HG02763 (cell line): ENCODE results near the gene EIF3D.

Experiments
- ATAC-seq: cut with Tn5 transposase; IDR thresholded peaks from one replicate; pipeline ENCODE4 v1.9.1; 2021; ENCODE audit warnings: mild to moderate bottlenecking, moderate library complexity; ENCODE audit not compliant: unreplicated experiment

EIF3D gene

DNA sequence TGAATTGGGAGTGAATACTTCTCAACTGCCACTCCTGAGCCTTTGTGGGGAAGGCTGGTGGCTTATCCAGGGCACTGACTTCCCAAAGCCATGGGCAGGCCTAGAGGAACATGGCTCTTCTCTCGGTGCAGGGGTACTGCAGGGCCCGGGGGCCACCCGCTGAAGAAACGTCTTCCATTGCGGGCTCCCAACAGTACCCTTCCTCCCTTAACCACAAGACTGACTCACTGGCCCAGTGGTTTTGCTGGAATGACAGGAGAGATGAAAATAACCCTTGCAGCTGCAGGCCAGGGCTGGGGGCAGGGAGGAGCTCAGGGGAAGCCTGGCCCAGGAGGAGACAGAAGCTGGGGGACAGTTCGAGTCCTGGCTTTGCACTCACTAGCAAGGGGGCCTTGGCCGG, 61.0 kb downstream of the EIF3D start:
- no peak for ATAC-seq

DNA sequence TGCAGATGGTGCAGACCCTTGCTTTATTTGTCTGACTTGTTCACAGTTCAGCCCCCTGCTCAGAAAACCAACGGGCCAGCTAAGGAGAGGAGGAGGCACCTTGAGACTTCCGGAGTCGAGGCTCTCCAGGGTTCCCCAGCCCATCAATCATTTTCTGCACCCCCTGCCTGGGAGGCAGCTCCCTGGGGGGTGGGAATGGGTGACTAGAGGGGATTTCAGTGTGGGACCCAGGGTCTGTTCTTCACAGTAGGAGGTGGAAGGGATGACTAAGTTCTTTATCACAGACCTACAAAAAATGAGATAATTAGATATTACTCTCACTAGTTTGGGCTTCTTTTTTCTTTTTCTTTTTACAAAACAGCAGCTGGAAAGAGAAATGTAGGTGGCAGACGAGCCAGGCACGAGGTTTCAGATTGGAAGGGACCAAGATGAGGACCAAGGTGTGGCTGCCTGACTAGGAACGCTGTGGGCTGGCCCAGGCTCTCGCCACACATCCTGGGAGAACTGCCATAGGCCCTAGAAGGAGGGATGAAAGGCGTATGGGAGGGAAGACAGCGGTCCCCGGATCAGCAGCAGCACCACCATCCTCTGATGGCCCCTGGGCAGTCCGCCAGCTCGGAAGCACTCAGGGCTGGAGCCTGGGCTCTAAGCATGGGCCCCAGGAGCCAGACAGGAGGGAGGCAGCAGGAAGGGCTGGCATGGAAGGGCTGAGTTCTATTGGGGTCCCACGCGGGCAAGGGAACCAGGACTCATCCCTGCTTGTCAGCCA, 61.7 kb downstream of the EIF3D start:
- ATAC-seq, result no peak

DNA sequence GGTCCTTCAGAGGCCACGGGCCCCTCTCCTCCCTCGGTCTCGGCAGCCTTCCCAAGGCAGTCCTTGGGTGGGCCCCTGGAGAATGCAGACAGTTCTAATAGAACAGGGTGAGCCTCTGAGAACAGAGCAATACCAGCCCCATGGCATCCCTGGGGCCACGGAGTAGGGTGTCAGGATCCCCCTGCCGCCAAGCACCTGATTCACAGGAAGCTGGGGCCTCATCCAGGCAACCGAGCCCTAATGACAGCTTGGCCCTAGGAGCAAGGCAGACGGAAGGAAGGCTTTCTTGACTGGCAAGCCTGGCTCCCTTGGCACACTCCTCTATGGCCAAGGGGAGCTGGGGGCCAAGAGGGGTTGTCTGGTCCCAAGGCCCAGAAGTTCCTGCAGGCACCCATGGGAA, 62.7 kb downstream of the EIF3D start:
- ATAC-seq, result no peak

DNA sequence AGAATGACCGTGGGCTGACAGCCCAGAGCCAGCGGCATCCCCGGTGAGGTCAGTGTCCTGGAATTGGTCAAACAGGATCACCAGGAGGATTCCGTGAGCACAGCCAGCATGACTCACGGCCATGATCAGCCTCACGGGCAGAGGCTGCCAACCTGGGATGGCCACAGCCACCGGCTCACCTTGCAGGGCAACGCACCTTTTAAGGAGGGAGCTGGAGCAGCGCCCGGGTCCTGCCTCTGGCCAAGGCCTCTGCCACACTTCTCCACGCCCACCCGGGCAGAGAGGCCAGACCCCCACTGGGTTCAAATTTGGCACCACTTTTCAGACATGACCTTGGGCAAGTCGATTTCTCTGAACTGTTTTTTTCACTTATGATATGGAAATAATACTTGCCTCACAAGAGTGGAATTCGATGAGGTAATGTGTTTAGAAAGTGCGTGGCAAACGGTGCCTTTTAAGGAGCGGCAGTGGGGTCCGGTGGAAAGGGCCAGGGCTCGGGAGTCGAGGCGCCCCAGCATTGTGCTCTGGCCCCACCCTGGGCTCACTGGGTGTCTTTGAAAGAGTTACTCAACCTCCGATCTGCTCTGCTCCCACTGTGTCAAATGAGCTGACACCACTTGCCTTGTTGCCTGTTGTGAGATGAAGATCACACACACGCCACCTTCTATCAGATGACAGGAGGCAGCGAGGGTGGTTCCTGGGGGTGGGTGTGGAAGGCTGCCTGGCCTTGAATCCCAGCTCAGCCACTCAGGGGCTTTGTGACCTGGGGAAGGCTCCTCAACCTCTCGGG, 63.5 kb downstream of the EIF3D start:
- ATAC-seq, result no peak

DNA sequence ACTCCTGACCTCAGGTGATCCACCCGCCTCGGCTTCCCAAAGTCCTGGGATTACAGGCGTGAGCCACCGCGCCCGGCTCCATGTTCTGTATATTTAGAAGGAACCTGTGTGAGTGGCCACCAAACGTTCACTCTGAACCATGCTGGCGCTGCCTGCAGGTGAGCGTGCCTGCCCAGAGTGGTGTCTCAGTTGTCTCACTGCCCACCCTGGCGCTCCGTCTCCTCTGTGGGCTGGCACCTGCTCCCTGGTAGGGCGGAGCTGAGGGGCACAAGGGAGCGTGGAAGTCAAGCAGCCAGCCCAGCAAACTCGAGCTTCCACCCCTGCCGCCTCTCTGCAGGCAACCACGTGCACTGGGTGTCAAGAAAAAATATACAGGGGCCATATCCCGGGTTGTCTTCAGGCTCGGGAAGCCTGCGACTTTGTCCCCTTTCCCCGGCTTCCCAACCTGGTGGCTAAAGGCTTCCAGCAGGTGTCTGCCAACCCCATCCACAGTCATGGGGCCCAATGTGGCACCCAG, 64.2 kb downstream of the EIF3D start:
- ATAC-seq, result no peak

DNA sequence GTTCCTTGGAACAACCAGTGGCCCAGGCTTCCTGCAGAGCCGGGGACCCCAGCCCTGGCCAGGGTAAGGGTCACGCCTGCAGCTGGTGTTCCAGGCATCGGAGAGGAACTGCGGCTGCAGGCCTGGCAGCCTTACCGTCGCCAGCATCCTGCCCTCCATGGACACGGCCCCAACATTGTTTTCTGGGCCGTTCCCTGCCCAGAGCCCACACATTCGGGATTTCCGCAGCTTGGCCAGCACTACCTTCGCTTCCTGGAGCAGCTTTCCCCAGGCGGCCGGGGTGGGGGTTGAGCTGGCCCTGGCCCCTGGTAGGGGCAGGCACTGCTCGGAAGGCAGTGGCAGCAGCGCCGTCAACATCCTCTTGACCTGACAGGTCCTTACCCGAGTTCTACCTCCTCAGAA, 65.2 kb downstream of the EIF3D start:
- no peak for ATAC-seq

DNA sequence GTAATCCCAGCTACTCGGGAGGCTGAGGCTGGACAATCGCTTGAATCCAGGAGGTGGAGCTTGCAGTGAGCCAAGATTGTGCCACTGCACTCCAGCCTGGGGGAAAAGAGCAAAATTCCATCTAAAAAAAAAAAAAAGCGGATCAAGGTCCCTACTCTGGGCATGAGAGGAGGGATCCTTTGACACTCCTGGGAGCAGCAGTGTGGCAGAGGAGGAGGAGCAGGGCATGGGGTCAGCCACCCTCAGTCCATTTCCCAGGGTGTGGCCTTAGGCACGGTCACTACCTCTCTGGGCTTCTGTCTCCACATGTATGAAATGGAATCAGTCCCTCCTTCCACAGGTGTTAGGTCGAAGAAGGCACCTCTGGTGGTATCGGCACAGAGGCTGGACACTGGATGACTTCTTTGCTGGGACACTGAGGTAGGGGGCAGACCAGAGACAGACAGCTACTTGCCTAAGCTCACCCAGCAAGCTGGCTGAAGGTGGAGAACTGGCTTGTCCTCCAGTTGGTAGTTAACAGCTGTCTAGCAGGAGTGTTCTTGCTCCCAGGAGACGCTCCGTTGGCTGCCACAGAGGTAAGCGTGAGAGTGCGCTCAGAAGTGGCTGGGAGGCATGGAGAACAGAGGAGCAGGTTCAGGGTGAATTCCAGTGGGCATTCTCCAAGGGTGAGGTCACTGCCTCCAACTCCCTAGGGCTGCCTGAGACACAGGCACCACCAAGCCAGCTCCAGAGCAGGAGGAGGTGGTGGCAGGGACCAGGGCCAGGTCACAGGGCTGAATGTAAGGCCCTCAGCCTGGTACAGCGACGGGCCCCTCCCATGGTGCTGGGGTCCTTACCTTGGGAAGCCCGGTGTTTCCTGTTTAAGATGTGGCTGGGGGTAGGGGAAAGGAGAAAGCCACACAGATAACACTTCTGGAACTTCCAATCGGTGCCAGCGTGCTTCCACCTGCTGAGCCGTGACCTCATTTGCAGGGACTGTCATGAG, 67.0 kb downstream of the EIF3D start:
- ATAC-seq, result no peak
